Measurements from ENCODE around the gene MZT2A.
"Not testable (repeated sequence)": the region's sequence is repeated elsewhere in the genome, so short reads cannot be mapped to it uniquely, and the experiment has no call there.

MZT2A gene

GRCh38 chr2:131492418-131493198, 411 bp upstream of the MZT2A start:
- Histone ChIP-seq H3K4me3 (ENCODE audit: insufficient read depth in 1 of 2, low read depth in 1 of 2, low read length in 2 of 2) (peak overlapping the region; percentile 83 to 99), H3K9me3 (ENCODE audit: control insufficient read depth, low read length) (no peaks in the 10 kb centered on the region), H3K4me2 (ENCODE audit: low read length, poor library complexity, severe bottlenecking) (peak overlapping the region; percentile 90), H2BK5ac (ENCODE audit: low read depth, low read length, poor library complexity, severe bottlenecking) (peak overlapping the region; percentile 80), H4K91ac (ENCODE audit: low read length) (peak overlapping the region; percentile 97), H3K4me1 (ENCODE audit: control insufficient read depth, insufficient read depth, low read depth, low read length) (peaks cover 34% of the 10 kb centered on the region), H2BK12ac (ENCODE audit: low read length in 2 of 2) (peak overlapping the region in 1 of 2 experiments; percentile 47), H4K8ac (ENCODE audit: low read length) (peak overlapping the region; percentile 98), H2AK5ac (ENCODE audit: low read length, severe bottlenecking) (no peak overlapping the region), H2BK120ac (ENCODE audit: low read depth, low read length) (peak overlapping the region; percentile 61), H2AFZ (ENCODE audit: low read depth, low read length) (peak overlapping the region; percentile 94), H3K4ac (ENCODE audit: low read depth in 1 of 2, low read length in 2 of 2) (peak overlapping the region; percentile 69 to 96), H3K14ac (ENCODE audit: low read length in 2 of 2) (peak overlapping the region in 1 of 2 experiments; percentile 98), H2BK15ac (ENCODE audit: low read depth, poor library complexity, severe bottlenecking) (peak overlapping the region; percentile 98), H3K36me3 (ENCODE audit: control insufficient read depth in 1 of 2, insufficient read depth in 2 of 2, low read depth in 1 of 2, low read length in 2 of 2) (peaks cover 4 to 13% of the 10 kb centered on the region in 2 experiments), H3K27me3 (ENCODE audit: control insufficient read depth in 1 of 2, insufficient read depth in 1 of 2, low read length in 2 of 2) (no peaks in the 10 kb centered on the region), H3K18ac (ENCODE audit: low read depth in 1 of 2, low read length in 2 of 2) (peak overlapping the region; percentile 90 to 97), H3K27ac (ENCODE audit: low read length, poor library complexity, severe bottlenecking) (peak overlapping the region; percentile 89), H3K23ac (ENCODE audit: low read length in 2 of 2) (peak overlapping the region in 1 of 2 experiments; percentile 2), H3K9ac (ENCODE audit: low read length) (peak overlapping the region; percentile 96), H3K79me1 (replicated peaks; ENCODE audit: low read length, poor library complexity, severe bottlenecking) (peaks cover 4% of the 10 kb centered on the region)
- under 1% methylated on average over 79 of the region's 79 CpGs for WGBS
- peak; percentile 92 for DNase-seq

GRCh38 chr2:131491469-131491836, 744 bp downstream of the MZT2A start:
- peak overlapping the region; percentile 59 to 78 for H3K4me3 ChIP-seq (ENCODE audit: insufficient read depth in 1 of 2, low read depth in 1 of 2, low read length in 2 of 2)
- H3K23ac ChIP-seq (ENCODE audit: low read length in 2 of 2); H3K9me3 ChIP-seq (ENCODE audit: control insufficient read depth, low read length); H4K91ac ChIP-seq (ENCODE audit: low read length); H3K79me1 ChIP-seq (replicated peaks; ENCODE audit: low read length, poor library complexity, severe bottlenecking); H2BK12ac ChIP-seq (ENCODE audit: low read length in 2 of 2); H3K4ac ChIP-seq (ENCODE audit: low read depth in 1 of 2, low read length in 2 of 2); H2BK15ac ChIP-seq (ENCODE audit: low read depth, poor library complexity, severe bottlenecking); H3K27me3 ChIP-seq (ENCODE audit: control insufficient read depth in 1 of 2, insufficient read depth in 1 of 2, low read length in 2 of 2); H2BK5ac ChIP-seq (ENCODE audit: low read depth, low read length, poor library complexity, severe bottlenecking); H2BK120ac ChIP-seq (ENCODE audit: low read depth, low read length): not testable (repeated sequence)
- H3K27ac ChIP-seq (ENCODE audit: low read length, poor library complexity, severe bottlenecking) = peak overlapping the region; percentile 81
- peaks cover 36% of the 10 kb centered on the region for H3K4me1 ChIP-seq (ENCODE audit: control insufficient read depth, insufficient read depth, low read depth, low read length)
- H4K8ac ChIP-seq (ENCODE audit: low read length) = peak overlapping the region; percentile 59
- H2AK5ac ChIP-seq (ENCODE audit: low read length, severe bottlenecking) = peak overlapping the region; percentile 13
- peak; percentile 6 for DNase-seq
- peak overlapping the region; percentile 64 for H3K4me2 ChIP-seq (ENCODE audit: low read length, poor library complexity, severe bottlenecking)
- peak overlapping the region; percentile 18 for H2AFZ ChIP-seq (ENCODE audit: low read depth, low read length)
- peak overlapping the region; percentile 72 for H3K9ac ChIP-seq (ENCODE audit: low read length)
- H3K14ac ChIP-seq (ENCODE audit: low read length in 2 of 2) = peak overlapping the region in 1 of 2 experiments; percentile 73
- WGBS = 38% methylated on average over 7 of the region's 22 CpGs
- peaks cover 4 to 16% of the 10 kb centered on the region in 2 experiments for H3K36me3 ChIP-seq (ENCODE audit: control insufficient read depth in 1 of 2, insufficient read depth in 2 of 2, low read depth in 1 of 2, low read length in 2 of 2)
- peak overlapping the region in 1 of 2 experiments; percentile 41 for H3K18ac ChIP-seq (ENCODE audit: low read depth in 1 of 2, low read length in 2 of 2)

DNA sequence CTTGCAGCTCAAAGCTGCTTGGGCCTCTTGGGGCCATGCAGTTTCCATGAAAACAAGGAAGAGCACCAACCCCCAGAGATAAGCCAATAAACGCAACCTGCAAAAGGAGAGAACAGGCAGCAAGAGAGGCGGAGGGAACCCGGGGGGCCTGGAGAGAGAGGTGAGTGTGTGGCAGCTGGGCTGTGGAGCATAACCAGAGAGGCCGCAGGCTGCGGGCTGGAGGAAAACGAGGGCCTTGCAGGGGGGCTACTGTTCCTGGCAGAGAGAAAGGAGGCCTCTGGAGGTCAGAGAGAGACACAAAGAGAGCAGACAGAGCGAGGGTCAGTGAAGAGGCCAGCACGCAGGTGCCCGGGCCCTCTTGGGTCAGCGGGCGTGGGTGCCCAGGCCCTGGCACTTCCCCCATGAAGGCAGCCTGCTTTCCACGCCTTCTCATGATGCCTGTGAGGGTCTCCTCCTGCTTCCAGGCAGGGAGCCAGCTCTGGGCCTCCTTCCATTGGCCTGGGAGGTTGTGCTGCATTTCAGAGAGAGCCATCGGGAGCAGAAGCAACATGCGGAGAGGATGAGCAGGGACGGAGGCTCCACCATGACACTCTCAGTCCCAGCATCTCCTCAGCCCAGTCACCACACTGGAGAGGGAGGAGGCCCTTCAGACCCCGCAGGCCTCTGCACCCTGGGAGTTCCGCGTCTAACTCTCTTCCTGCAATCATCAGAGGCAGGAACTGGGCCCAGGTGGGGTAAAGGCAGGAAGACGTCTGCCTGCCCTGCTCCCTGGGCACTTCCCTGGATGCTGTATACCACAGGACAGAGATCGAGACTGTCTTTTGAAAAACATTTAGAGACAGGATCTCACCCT, 1.4 kb downstream of the MZT2A start:
- 72% methylated on average over 20 of the region's 20 CpGs for WGBS
- H2BK12ac ChIP-seq (ENCODE audit: low read length in 2 of 2); H2BK5ac ChIP-seq (ENCODE audit: low read depth, low read length, poor library complexity, severe bottlenecking); H3K9me3 ChIP-seq (ENCODE audit: control insufficient read depth, low read length); H3K79me1 ChIP-seq (replicated peaks; ENCODE audit: low read length, poor library complexity, severe bottlenecking); H2BK120ac ChIP-seq (ENCODE audit: low read depth, low read length); H4K91ac ChIP-seq (ENCODE audit: low read length); H3K27me3 ChIP-seq (ENCODE audit: control insufficient read depth in 1 of 2, insufficient read depth in 1 of 2, low read length in 2 of 2); H3K23ac ChIP-seq (ENCODE audit: low read length in 2 of 2); H3K18ac ChIP-seq (ENCODE audit: low read depth in 1 of 2, low read length in 2 of 2); H2BK15ac ChIP-seq (ENCODE audit: low read depth, poor library complexity, severe bottlenecking); DNase-seq: not testable (repeated sequence)
- Histone ChIP-seq H2AFZ (ENCODE audit: low read depth, low read length) (peak overlapping the region; percentile 18), H3K36me3 (ENCODE audit: control insufficient read depth in 1 of 2, insufficient read depth in 2 of 2, low read depth in 1 of 2, low read length in 2 of 2) (peaks cover 4 to 16% of the 10 kb centered on the region in 2 experiments), H3K14ac (ENCODE audit: low read length in 2 of 2) (peak overlapping the region in 1 of 2 experiments; percentile 73), H3K9ac (ENCODE audit: low read length) (peak overlapping the region; percentile 72), H3K4ac (ENCODE audit: low read depth in 1 of 2, low read length in 2 of 2) (peak overlapping the region in 1 of 2 experiments; percentile 64), H3K27ac (ENCODE audit: low read length, poor library complexity, severe bottlenecking) (peak overlapping the region; percentile 81), H2AK5ac (ENCODE audit: low read length, severe bottlenecking) (peak overlapping the region; percentile 63), H3K4me1 (ENCODE audit: control insufficient read depth, insufficient read depth, low read depth, low read length) (peaks cover 39% of the 10 kb centered on the region), H3K4me2 (ENCODE audit: low read length, poor library complexity, severe bottlenecking) (peak overlapping the region; percentile 64), H3K4me3 (ENCODE audit: insufficient read depth in 1 of 2, low read depth in 1 of 2, low read length in 2 of 2) (peak overlapping the region; percentile 59 to 78), H4K8ac (ENCODE audit: low read length) (peak overlapping the region; percentile 59)

Data from mesenchymal stem cell (in vitro differentiated cells and primary cell).